A549 (cell line): ENCODE measurements around the gene KATNAL1. TPM values are rescaled to one million over a fixed set of nuclear protein-coding genes. Genes with fewer than 3 reads are reported as not detected.

Experiments
- ATAC-seq, 2 experiments: fragments of 200-7000 bp in 1 of 2; fragments of >200 bp in 1 of 2; cut with Nextera tagmentation in 1 of 2; cut with Tn5 transposase in 1 of 2; 3 replicates each; pipeline versions ENCODE4 v1.8.0 to v1.9.1; 2018 to 2020; ENCODE audit warnings: mild to moderate bottlenecking in 1 of 2, moderate library complexity in 1 of 2
- CTCF ChIA-PET: fragments of 300-600 bp; sonication (Branson Sonifier 250); formaldehyde crosslinking; extraction: SDS; loops from one replicate; lab custom pipeline; 2021; ENCODE audit warnings: antibody characterized with exemption, inconsistent platforms; lab: Yijun Ruan, JAX
- POLR2A ChIA-PET: fragments of 350-600 bp; formaldehyde crosslinking; extraction: SDS; loops from one replicate; lab custom pipeline; 2021; ENCODE audit warnings: antibody characterized with exemption, inconsistent platforms; lab: Yijun Ruan, JAX
- DNase-seq, 2 experiments: peaks; one replicate each; pipeline versions ENCODE4 v3.0.0 to v3.0.0-alpha.2; 2011 to 2016; ENCODE audit warnings: low read depth in 1 of 2, low spot score in 1 of 2
- FAIRE-seq: peaks from 2 replicates; lab custom pipeline; 2011; peaks lifted over from hg19 to GRCh38; lab: Jason Lieb, UNC
- H3K27ac ChIP-seq, 2 experiments: fragments of >200 bp; sonication (Bioruptor Twin); formaldehyde crosslinking; 3 replicates each; pipeline ENCODE4 v1.5.1; 2016 to 2017
- H3K4me1 ChIP-seq: fragments of >200 bp; sonication (Bioruptor Twin); formaldehyde crosslinking; 3 replicates; pipeline ENCODE4 v1.6.1; 2016
- H3K4me2 ChIP-seq: fragments of >200 bp; sonication (Bioruptor Twin); formaldehyde crosslinking; 3 replicates; pipeline ENCODE4 v1.6.1; 2016
- H3K4me3 ChIP-seq: fragments of >200 bp; sonication (Bioruptor Twin); formaldehyde crosslinking; 3 replicates; pipeline ENCODE4 v1.5.1; 2016
- H3K9me3 ChIP-seq: fragments of >200 bp; sonication (Bioruptor Twin); formaldehyde crosslinking; 3 replicates; pipeline ENCODE4 v1.6.1; 2016
- CBX8 ChIP-seq: fragments of 200-600 bp; sonication (generic); IDR thresholded peaks from 2 replicates; pipeline ENCODE4 v1.6.1; 2016
- CEBPB ChIP-seq, 2 experiments: fragments of >200 bp in 1 of 2; sonication (Bioruptor Twin) in 1 of 2; formaldehyde crosslinking in 1 of 2; IDR thresholded peaks; 2 replicates each; pipeline ENCODE4 v1.6.1; 2012 to 2016
- EHF ChIP-seq: fragments of 250-450 bp; sonication (Bioruptor Pico); IDR thresholded peaks from 2 replicates; pipeline ENCODE4 v1.5.0; 2020; ENCODE audit warnings: mild to moderate bottlenecking
- EHMT2 ChIP-seq: fragments of 200-600 bp; sonication (generic); IDR thresholded peaks from 2 replicates; pipeline ENCODE4 v1.6.1; 2016; ENCODE audit warnings: antibody characterized with exemption, low read depth, mild to moderate bottlenecking, moderate library complexity
- EP300 ChIP-seq, 2 experiments: fragments of >200 bp; sonication (Bioruptor Twin); formaldehyde crosslinking; IDR thresholded peaks; 2 replicates in 1 of 2; 3 replicates in 1 of 2; pipeline ENCODE4 v1.6.1; 2016 to 2017
- ESRRA ChIP-seq: fragments of 150-350 bp; IDR thresholded peaks from 2 replicates; pipeline ENCODE4 v1.6.1; 2014; ENCODE audit warnings: mild to moderate bottlenecking, low read length, borderline replicate concordance
- FOSB ChIP-seq: fragments of 250-450 bp; sonication (Bioruptor Pico); IDR thresholded peaks from 2 replicates; pipeline ENCODE4 v1.5.0; 2020; ENCODE audit warnings: mild to moderate bottlenecking, moderate library complexity
- FOXS1 ChIP-seq: fragments of 250-450 bp; sonication (Bioruptor Pico); IDR thresholded peaks from 2 replicates; pipeline ENCODE4 v1.5.0; 2020; ENCODE audit warnings: mild to moderate bottlenecking, moderate library complexity
- HDAC2 ChIP-seq: fragments of 200-600 bp; sonication (generic); IDR thresholded peaks from 2 replicates; pipeline ENCODE4 v1.6.1; 2016
- HEYL ChIP-seq: fragments of 250-450 bp; sonication (Bioruptor Pico); IDR thresholded peaks from 2 replicates; pipeline ENCODE4 v1.8.0; 2021; ENCODE audit warnings: mild to moderate bottlenecking, moderate library complexity
- HOXA7 ChIP-seq: fragments of 250-450 bp; sonication (Bioruptor Pico); IDR thresholded peaks from 2 replicates; pipeline ENCODE4 v1.5.0; 2020; ENCODE audit warnings: mild to moderate bottlenecking, moderate library complexity
- HOXB13 ChIP-seq: fragments of 250-450 bp; sonication (Bioruptor Pico); IDR thresholded peaks from 2 replicates; pipeline ENCODE4 v1.5.0; 2020; ENCODE audit warnings: low read depth, mild to moderate bottlenecking, moderate library complexity
- HOXB5 ChIP-seq: fragments of 250-450 bp; sonication (Bioruptor Pico); IDR thresholded peaks from 2 replicates; pipeline ENCODE4 v1.5.0; 2020; ENCODE audit warnings: mild to moderate bottlenecking, moderate library complexity
- JUN ChIP-seq, 2 experiments: fragments of >200 bp; sonication (Bioruptor Twin); formaldehyde crosslinking; IDR thresholded peaks; 2 replicates in 1 of 2; 3 replicates in 1 of 2; pipeline ENCODE4 v1.6.1; 2016 to 2017
- KDM5A ChIP-seq: fragments of 200-600 bp; sonication (generic); IDR thresholded peaks from 2 replicates; pipeline ENCODE4 v1.6.1; 2016; ENCODE audit warnings: antibody characterized with exemption, mild to moderate bottlenecking
- MAZ ChIP-seq: fragments of 150-350 bp; IDR thresholded peaks from 2 replicates; pipeline ENCODE4 v1.6.1; 2014; ENCODE audit warnings: antibody characterized with exemption, low read depth, low read length, borderline replicate concordance
- PHF8 ChIP-seq: fragments of 200-600 bp; sonication (generic); IDR thresholded peaks from 2 replicates; pipeline ENCODE4 v1.6.1; 2016; ENCODE audit warnings: low read depth, mild to moderate bottlenecking, antibody characterized with exemption, moderate library complexity, borderline replicate concordance
- POLR2A ChIP-seq: IDR thresholded peaks from 2 replicates; pipeline ENCODE4 v1.6.1; 2012; ENCODE audit warnings: mild to moderate bottlenecking, low read length
- POLR2AphosphoS2 ChIP-seq: conservative IDR thresholded peaks from 2 replicates; pipeline ENCODE4 v1.6.1; 2012; ENCODE audit warnings: low read length, improper control_type of control experiment, inconsistent platforms
- RAD21 ChIP-seq, 2 experiments: fragments of >200 bp in 1 of 2; sonication (Bioruptor Twin) in 1 of 2; formaldehyde crosslinking in 1 of 2; IDR thresholded peaks in 1 of 2; conservative IDR thresholded peaks in 1 of 2; 2 replicates in 1 of 2; 3 replicates in 1 of 2; pipeline ENCODE4 v1.6.1; 2012 to 2018; ENCODE audit warnings: inconsistent platforms in 1 of 2
- RNF2 ChIP-seq: fragments of 200-600 bp; sonication (generic); IDR thresholded peaks from 2 replicates; pipeline ENCODE4 v1.6.1; 2016; ENCODE audit warnings: low read depth, mild to moderate bottlenecking, antibody characterized with exemption, moderate library complexity, borderline replicate concordance
- SMC3 ChIP-seq: fragments of >200 bp; sonication (Bioruptor Twin); formaldehyde crosslinking; IDR thresholded peaks from 3 replicates; pipeline ENCODE4 v1.6.1; 2018; ENCODE audit warnings: inconsistent platforms
- ZFP36 ChIP-seq: fragments of 450-650 bp; IDR thresholded peaks from 2 replicates; pipeline ENCODE4 v1.6.1; 2014; ENCODE audit warnings: borderline replicate concordance; ENCODE audit not compliant: partially characterized antibody
- ZNF302 ChIP-seq: fragments of 250-450 bp; sonication (Bioruptor Pico); IDR thresholded peaks from 2 replicates; pipeline ENCODE4 v1.9.0; 2021; ENCODE audit warnings: inconsistent platforms, mild to moderate bottlenecking, moderate library complexity
- WGBS: methylation state at CpG from one replicate; pipeline ENCODE4 v1.1.6; 2017; ENCODE audit errors: missing lambda C conversion rate; 5-methylcytosine and 5-hydroxymethylcytosine counted together
- polyA plus RNA-seq, 4 experiments: library from polyadenylated mRNA; depleted of rRNA in 3 of 4; stranded (reverse); fragments of >200 nt; fragmentation: RNase III in 1 of 4; extraction: RNeasy Plus Mini Kit Qiagen cat#74134 plus additional on column Dnase treatment in 1 of 4; gene quantifications; 2 replicates in 3 of 4; 3 replicates in 1 of 4; pipeline ENCODE4 v1.2.3, GENCODE V29; 2011 to 2017
- TF ChIP-seq, protein P1 (sequence below): fragments of 200-600 bp; sonication (generic); IDR thresholded peaks from 2 replicates; pipeline ENCODE4 v1.6.1; 2016; ENCODE audit warnings: antibody characterized with exemption, mild to moderate bottlenecking, moderate library complexity
- TF ChIP-seq, protein P2 (sequence below): IDR thresholded peaks from 2 replicates; pipeline ENCODE4 v1.6.1; 2012
- TF ChIP-seq, protein P3 (sequence below): fragments of 250-450 bp; sonication (Bioruptor Pico); IDR thresholded peaks from 2 replicates; pipeline ENCODE4 v1.5.0; 2021; ENCODE audit warnings: mild to moderate bottlenecking, moderate library complexity, borderline replicate concordance
- TF ChIP-seq, protein P4 (sequence below): fragments of 250-450 bp; sonication (Bioruptor Pico); IDR thresholded peaks from 2 replicates; pipeline ENCODE4 v1.5.0; 2020; ENCODE audit warnings: low read depth, mild to moderate bottlenecking, moderate library complexity

KATNAL1 gene
- polyA plus RNA-seq, 2 of the 4 experiments (the other 2 are of a cell fraction), result 7.9 to 10.5 TPM

DNA sequence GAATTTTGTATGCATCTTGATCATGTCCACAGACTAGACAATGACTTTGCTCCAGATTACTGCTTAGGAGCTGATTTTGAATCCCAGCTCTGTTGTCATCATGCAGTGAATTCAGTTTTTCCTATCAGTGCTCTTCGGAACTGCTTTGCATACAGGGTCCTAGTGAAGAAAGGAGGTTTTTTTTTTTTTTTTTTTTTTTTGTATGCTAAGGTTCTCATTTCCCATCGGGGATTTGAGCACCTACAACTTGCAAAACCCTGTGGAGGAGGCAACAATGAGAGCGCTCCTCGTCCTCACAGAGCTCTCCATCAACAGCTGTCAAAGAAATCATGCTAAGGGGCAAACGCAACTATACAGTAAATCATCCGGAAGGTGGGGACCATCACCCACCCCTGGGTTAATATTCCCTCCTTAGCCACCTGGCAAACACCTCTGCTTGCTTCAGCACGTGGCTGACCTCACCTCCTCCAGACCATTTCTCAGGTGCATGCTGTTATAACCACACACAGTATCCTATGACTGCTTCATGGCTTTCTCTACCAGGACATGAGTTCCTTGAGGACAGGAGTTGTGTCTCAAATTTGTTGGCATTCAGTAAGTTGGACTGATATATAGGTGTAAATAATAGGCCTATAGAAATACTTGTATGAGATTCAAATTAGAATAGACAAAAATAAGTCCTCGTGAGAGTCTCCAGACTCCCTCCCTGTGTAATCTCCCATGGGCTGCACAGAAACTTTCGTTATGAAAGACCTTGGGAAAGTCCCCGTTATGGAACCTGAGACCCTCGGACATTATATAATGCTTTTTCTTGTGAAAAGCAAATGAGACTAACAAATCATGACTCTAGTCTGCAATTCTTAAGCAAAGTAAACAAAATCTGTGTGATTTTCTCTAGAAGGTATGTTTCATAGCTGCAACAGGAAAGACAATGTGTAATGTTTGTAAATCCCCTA, 113.8 kb downstream of the KATNAL1 start:
- H3K4me1 ChIP-seq, result no peaks in the 10 kb centered on the region
- ATAC-seq (no peak), FAIRE-seq (no peak), DNase-seq (no peak)
- ChIA-PET CTCF (interaction anchor here (1.9 kb wide), 1 partner anchor 11 kb away, joined by 5 read pairs; no protein-coding TSS in a partner anchor), POLR2A (no interaction called here)
- WGBS, result 84% methylated on average over 11 of the region's 11 CpGs
- no peak overlapping the region for H3K4me2 ChIP-seq
- H3K9me3 ChIP-seq, result no peaks in the 10 kb centered on the region
- TF ChIP-seq PHF8, result no peak
- no peak for TF ChIP-seq SMC3
- TF ChIP-seq MAZ, result no peak
- no peak for TF ChIP-seq EHMT2
- TF ChIP-seq CEBPB (IDR thresholded peaks at IDR 0.05), result no peak
- TF ChIP-seq RNF2, result no peak
- TF ChIP-seq POLR2A, result no peak
- no peak for TF ChIP-seq CBX8
- no peak for TF ChIP-seq HOXB13 (CRISPR knock-in tag)
- no peak for TF ChIP-seq POLR2AphosphoS2
- no peak for TF ChIP-seq HEYL (CRISPR knock-in tag)
- TF ChIP-seq RAD21 (conservative IDR thresholded peaks at IDR 0.05 in 1 of 2, IDR thresholded peaks at IDR 0.05 in 1 of 2), result no peak
- TF ChIP-seq HOXA7, result no peak
- no peak for TF ChIP-seq FOXS1 (CRISPR knock-in tag)
- TF ChIP-seq HOXB5, result no peak
- H3K4me3 ChIP-seq, result no peak overlapping the region
- no peak overlapping the region for H3K27ac ChIP-seq

DNA sequence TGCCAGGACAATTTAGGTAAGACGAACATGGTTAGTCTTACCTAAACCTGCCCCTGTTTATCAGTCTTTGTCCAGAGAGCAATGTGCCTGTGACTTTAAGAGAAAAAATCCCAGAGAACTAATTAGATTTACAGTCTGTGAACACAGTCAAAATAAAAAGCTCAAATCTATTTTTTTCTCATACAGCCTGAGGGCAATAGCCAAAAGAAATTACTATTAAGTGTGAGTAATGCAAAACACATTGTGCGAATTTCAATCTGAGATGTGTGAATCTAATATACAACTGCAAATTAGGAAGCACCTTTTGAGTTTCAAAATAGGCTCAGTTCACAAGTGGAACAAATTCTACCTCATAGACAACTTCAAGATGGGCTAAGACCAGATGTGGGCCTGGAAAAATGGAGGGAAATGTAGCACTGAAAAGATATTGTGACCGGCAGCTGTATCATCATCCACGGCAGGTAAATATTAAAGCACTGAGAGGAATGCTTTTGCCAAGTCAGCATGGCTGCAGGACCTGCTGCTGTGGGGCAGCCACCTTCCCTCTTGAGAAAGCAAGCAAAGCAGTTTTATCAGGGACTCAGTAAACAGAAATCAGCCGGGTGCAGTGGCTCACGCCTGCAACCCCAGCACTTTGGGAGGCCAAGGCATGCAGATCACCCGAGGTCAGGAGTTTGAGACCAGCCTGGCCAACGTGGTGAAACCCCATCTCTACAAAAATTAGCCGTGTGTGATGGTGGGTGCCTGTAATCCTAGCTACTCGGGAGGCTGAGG, 114.8 kb downstream of the KATNAL1 start:
- Histone ChIP-seq H3K27ac (no peak overlapping the region), H3K9me3 (no peaks in the 10 kb centered on the region), H3K4me1 (no peaks in the 10 kb centered on the region), H3K4me2 (no peak overlapping the region), H3K4me3 (no peak overlapping the region)
- ATAC-seq (no peak), FAIRE-seq (no peak), DNase-seq (no peak)
- ChIA-PET CTCF (interaction anchor here (1.3 kb wide), 1 partner anchor 852 kb away, joined by 3 read pairs; no protein-coding TSS in a partner anchor), POLR2A (no interaction called here)
- 86% methylated on average over 10 of the region's 10 CpGs for WGBS
- TF ChIP-seq EHF (CRISPR knock-in tag) (no peak), HDAC2 (no peak), ESRRA (no peak), ZNF302 (no peak), RAD21 (conservative IDR thresholded peaks at IDR 0.05 in 1 of 2, IDR thresholded peaks at IDR 0.05 in 1 of 2) (no peak), EP300 (IDR thresholded peaks at IDR 0.05) (no peak), ZFP36 (no peak), KDM5A (no peak), JUN (IDR thresholded peaks at IDR 0.05) (no peak), FOSB (no peak)
- TF ChIP-seq, protein P1, sequence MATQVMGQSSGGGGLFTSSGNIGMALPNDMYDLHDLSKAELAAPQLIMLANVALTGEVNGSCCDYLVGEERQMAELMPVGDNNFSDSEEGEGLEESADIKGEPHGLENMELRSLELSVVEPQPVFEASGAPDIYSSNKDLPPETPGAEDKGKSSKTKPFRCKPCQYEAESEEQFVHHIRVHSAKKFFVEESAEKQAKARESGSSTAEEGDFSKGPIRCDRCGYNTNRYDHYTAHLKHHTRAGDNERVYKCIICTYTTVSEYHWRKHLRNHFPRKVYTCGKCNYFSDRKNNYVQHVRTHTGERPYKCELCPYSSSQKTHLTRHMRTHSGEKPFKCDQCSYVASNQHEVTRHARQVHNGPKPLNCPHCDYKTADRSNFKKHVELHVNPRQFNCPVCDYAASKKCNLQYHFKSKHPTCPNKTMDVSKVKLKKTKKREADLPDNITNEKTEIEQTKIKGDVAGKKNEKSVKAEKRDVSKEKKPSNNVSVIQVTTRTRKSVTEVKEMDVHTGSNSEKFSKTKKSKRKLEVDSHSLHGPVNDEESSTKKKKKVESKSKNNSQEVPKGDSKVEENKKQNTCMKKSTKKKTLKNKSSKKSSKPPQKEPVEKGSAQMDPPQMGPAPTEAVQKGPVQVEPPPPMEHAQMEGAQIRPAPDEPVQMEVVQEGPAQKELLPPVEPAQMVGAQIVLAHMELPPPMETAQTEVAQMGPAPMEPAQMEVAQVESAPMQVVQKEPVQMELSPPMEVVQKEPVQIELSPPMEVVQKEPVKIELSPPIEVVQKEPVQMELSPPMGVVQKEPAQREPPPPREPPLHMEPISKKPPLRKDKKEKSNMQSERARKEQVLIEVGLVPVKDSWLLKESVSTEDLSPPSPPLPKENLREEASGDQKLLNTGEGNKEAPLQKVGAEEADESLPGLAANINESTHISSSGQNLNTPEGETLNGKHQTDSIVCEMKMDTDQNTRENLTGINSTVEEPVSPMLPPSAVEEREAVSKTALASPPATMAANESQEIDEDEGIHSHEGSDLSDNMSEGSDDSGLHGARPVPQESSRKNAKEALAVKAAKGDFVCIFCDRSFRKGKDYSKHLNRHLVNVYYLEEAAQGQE, result no peak
- TF ChIP-seq, protein P2, sequence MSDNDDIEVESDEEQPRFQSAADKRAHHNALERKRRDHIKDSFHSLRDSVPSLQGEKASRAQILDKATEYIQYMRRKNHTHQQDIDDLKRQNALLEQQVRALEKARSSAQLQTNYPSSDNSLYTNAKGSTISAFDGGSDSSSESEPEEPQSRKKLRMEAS, result no peak
- TF ChIP-seq, protein P3, sequence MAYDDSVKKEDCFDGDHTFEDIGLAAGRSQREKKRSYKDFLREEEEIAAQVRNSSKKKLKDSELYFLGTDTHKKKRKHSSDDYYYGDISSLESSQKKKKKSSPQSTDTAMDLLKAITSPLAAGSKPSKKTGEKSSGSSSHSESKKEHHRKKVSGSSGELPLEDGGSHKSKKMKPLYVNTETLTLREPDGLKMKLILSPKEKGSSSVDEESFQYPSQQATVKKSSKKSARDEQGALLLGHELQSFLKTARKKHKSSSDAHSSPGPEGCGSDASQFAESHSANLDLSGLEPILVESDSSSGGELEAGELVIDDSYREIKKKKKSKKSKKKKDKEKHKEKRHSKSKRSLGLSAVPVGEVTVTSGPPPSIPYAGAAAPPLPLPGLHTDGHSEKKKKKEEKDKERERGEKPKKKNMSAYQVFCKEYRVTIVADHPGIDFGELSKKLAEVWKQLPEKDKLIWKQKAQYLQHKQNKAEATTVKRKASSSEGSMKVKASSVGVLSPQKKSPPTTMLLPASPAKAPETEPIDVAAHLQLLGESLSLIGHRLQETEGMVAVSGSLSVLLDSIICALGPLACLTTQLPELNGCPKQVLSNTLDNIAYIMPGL (CRISPR knock-in tag), result no peak
- TF ChIP-seq, protein P4, sequence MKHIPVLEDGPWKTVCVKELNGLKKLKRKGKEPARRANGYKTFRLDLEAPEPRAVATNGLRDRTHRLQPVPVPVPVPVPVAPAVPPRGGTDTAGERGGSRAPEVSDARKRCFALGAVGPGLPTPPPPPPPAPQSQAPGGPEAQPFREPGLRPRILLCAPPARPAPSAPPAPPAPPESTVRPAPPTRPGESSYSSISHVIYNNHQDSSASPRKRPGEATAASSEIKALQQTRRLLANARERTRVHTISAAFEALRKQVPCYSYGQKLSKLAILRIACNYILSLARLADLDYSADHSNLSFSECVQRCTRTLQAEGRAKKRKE (CRISPR knock-in tag), result no peak
